Panc1 (cell line): ENCODE measurements around the gene TECPR1. TPM values are rescaled to one million over a fixed set of nuclear protein-coding genes. Genes with fewer than 3 reads are reported as not detected.

Experiments
- ATAC-seq: fragments of 200-7000 bp; cut with Tn5 transposase; 2 replicates; pipeline ENCODE4 v1.9.1; 2020; ENCODE audit warnings: mild to moderate bottlenecking, moderate library complexity
- BruUV-seq: library from RNA; stranded (reverse); fragments of 400-500 nt; replicated peaks from 2 replicates; lab custom pipeline; 2021; lab: Mats Ljungman, UMichigan
- CTCF ChIA-PET: fragments of 300-600 bp; sonication (Branson Sonifier 250); formaldehyde crosslinking; loops from one replicate; lab custom pipeline; 2022; ENCODE audit warnings: antibody characterized with exemption; lab: Charles Lee
- POLR2A ChIA-PET: fragments of 300-600 bp; sonication (Branson Sonifier 250); formaldehyde crosslinking; loops from one replicate; lab custom pipeline; 2022; ENCODE audit warnings: antibody characterized with exemption; lab: Charles Lee
- DNase-seq: peaks from one replicate; pipeline ENCODE4 v3.0.0-alpha.2; 2010; ENCODE audit warnings: low read depth, low spot score
- H3K27ac ChIP-seq: 2 replicates; pipeline ENCODE4 v1.5.1; 2011; ENCODE audit warnings: mild to moderate bottlenecking, low read length, inconsistent platforms
- H3K27me3 ChIP-seq: fragments of 200-500 bp; sonication (Bioruptor generic); 2 replicates; pipeline ENCODE4 v1.6.0; 2014; ENCODE audit warnings: low read length, inconsistent platforms; ENCODE audit not compliant: control insufficient read depth, insufficient read depth
- H3K36me3 ChIP-seq: fragments of 200-500 bp; sonication (Bioruptor generic); 2 replicates; pipeline ENCODE4 v1.5.1; 2014; ENCODE audit warnings: inconsistent platforms, mild to moderate bottlenecking, low read length, moderate library complexity; ENCODE audit not compliant: control insufficient read depth, insufficient read depth
- H3K4me1 ChIP-seq: 2 replicates; pipeline ENCODE4 v1.5.1; 2011; ENCODE audit warnings: inconsistent platforms, mild to moderate bottlenecking, low read length, moderate library complexity; ENCODE audit not compliant: control insufficient read depth, insufficient read depth
- H3K4me3 ChIP-seq, 2 experiments: 2 replicates each; pipeline ENCODE4 v1.5.1; 2011 to 2012; ENCODE audit warnings: low read depth in 2 of 2, low read length in 2 of 2, mild to moderate bottlenecking in 2 of 2, inconsistent platforms in 1 of 2, moderate library complexity in 1 of 2
- H3K9me3 ChIP-seq: fragments of 200-500 bp; sonication (Bioruptor generic); 2 replicates; pipeline ENCODE4 v1.5.1; 2014; ENCODE audit warnings: low read depth, mild to moderate bottlenecking, inconsistent platforms, low read length, moderate library complexity; ENCODE audit not compliant: control insufficient read depth, insufficient read depth
- POLR2AphosphoS5 ChIP-seq: IDR thresholded peaks from 2 replicates; pipeline ENCODE4 v1.6.1; 2012; ENCODE audit warnings: mild to moderate bottlenecking, low read depth, low read length, moderate library complexity
- REST ChIP-seq, 2 experiments: IDR thresholded peaks; 2 replicates each; pipeline ENCODE4 v1.6.1; 2011 to 2012; ENCODE audit warnings: low read depth in 2 of 2, control low read depth in 1 of 2, low read length in 1 of 2, mild to moderate bottlenecking in 1 of 2, moderate library complexity in 1 of 2; ENCODE audit not compliant: insufficient read depth in 1 of 2
- SIN3A ChIP-seq: IDR thresholded peaks from 2 replicates; pipeline ENCODE4 v1.6.1; 2012; ENCODE audit warnings: low read depth, mild to moderate bottlenecking, low read length, moderate library complexity, borderline replicate concordance; ENCODE audit not compliant: insufficient read depth
- TCF7L2 ChIP-seq: IDR thresholded peaks from 2 replicates; pipeline ENCODE4 v1.6.1; 2011; ENCODE audit warnings: mild to moderate bottlenecking, low read depth, low read length, inconsistent platforms
- in situ Hi-C: cut with HindIII; loops from 2 replicates; pipeline ENCODE4 v1.10.0; 2016; ENCODE audit warnings: low sequenced_read_pairs, low pct_unique_long_range_greater_than_20kb
- intact Hi-C: fragments of 100-400 bp; cut with micrococcal nuclease; formaldehyde crosslinking; loops from one replicate; pipeline ENCODE4 v1.10.0; 2022; ENCODE audit not compliant: unreplicated experiment
- total RNA-seq: library from RNA; stranded (reverse); gene quantifications from one replicate; pipeline ENCODE4 v1.2.1, GENCODE V29; 2021; ENCODE audit not compliant: unreplicated experiment
- TF ChIP-seq, protein P1 (sequence below): fragments of 450-650 bp; IDR thresholded peaks from 2 replicates; pipeline ENCODE4 v1.5.1; 2017; ENCODE audit warnings: mild to moderate bottlenecking

TECPR1 gene
- total RNA-seq, 1 experiment from 2014 or later: 21.0 TPM

GRCh38 chr7:98217623-98218582 is 34.1 kb downstream of the TECPR1 start:
- no TSS peak for BruUV-seq
- in situ Hi-C loops (no loop called here), intact Hi-C loops (no loop called here)
- DNase-seq: no peak
- ATAC-seq: no peak
- TF ChIP-seq POLR2AphosphoS5: no peak
- TF ChIP-seq, protein P1, sequence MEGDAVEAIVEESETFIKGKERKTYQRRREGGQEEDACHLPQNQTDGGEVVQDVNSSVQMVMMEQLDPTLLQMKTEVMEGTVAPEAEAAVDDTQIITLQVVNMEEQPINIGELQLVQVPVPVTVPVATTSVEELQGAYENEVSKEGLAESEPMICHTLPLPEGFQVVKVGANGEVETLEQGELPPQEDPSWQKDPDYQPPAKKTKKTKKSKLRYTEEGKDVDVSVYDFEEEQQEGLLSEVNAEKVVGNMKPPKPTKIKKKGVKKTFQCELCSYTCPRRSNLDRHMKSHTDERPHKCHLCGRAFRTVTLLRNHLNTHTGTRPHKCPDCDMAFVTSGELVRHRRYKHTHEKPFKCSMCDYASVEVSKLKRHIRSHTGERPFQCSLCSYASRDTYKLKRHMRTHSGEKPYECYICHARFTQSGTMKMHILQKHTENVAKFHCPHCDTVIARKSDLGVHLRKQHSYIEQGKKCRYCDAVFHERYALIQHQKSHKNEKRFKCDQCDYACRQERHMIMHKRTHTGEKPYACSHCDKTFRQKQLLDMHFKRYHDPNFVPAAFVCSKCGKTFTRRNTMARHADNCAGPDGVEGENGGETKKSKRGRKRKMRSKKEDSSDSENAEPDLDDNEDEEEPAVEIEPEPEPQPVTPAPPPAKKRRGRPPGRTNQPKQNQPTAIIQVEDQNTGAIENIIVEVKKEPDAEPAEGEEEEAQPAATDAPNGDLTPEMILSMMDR: no peak
- TF ChIP-seq REST (IDR thresholded peaks at IDR 0.05; ENCODE audit: insufficient read depth in 1 of 2, low read depth in 2 of 2, low read length in 1 of 2): no peak
- Histone ChIP-seq H3K36me3 (no peaks in the 10 kb centered on the region), H3K9me3 (no peaks in the 10 kb centered on the region), H3K27me3 (no peaks in the 10 kb centered on the region), H3K4me3 (no peak overlapping the region), H3K27ac (no peak overlapping the region), H3K4me1 (no peaks in the 10 kb centered on the region)
- POLR2A ChIA-PET: no interaction called here
- CTCF ChIA-PET: interaction anchor here (0.6 kb wide), 1 partner anchor 299 kb away, joined by 6 read pairs; no protein-coding TSS in a partner anchor

DNA sequence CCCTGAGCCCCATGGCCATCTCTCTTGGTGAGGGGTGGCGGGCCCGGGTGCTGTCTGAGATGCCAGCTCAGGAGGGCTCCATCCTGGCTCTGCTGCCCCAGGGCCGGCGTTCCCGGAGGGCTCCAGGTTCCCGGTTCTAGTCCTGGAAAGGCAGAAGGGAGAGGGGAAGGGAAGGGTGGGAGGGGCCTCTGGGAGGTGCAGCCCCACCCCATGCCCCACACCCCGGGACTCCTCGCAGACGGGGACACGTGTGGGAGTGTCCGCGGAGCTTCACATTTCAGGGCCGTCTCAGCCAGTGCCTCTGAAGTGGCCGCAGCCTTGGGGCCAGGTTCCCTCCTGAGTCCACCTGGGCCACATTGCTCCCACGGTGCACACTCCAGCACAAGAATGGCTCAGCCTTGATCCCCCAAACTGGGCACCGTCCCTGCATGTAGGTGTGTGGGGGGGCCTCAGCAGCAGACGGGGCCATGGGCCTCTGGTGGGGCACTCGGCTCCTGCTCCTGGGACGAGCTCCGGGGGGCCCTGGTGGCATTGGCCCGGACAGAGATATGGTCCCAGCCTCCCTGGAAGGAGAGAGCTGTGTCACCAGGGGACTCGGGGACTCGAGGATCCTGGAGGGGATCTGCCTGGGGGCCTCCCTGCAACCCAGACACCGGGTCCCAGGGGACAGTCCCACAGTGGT is 35.0 kb downstream of the TECPR1 start:
- CTCF ChIA-PET: interaction anchor here (0.6 kb wide), 1 partner anchor 300 kb away, joined by 6 read pairs; no protein-coding TSS in a partner anchor
- intact Hi-C loops (no loop called here), in situ Hi-C loops (no loop called here)
- no peak for TF ChIP-seq REST (IDR thresholded peaks at IDR 0.05; ENCODE audit: insufficient read depth in 1 of 2, low read depth in 2 of 2, low read length in 1 of 2)
- TF ChIP-seq, protein P1: no peak
- TF ChIP-seq POLR2AphosphoS5: no peak
- TF ChIP-seq TCF7L2: no peak
- TF ChIP-seq SIN3A: no peak
- H3K4me3 ChIP-seq: no peak overlapping the region
- H3K27ac ChIP-seq: no peak overlapping the region
- ATAC-seq: no peak
- DNase-seq: no peak
- no peaks in the 10 kb centered on the region for H3K36me3 ChIP-seq
- no peaks in the 10 kb centered on the region for H3K9me3 ChIP-seq
- no peaks in the 10 kb centered on the region for H3K4me1 ChIP-seq
- H3K27me3 ChIP-seq: no peaks in the 10 kb centered on the region
- POLR2A ChIA-PET: no interaction called here
- no TSS peak for BruUV-seq
